OCI-LY7 (cell line): ENCODE measurements around the gene CCDC169. TPM values are rescaled to one million over a fixed set of nuclear protein-coding genes. Genes with fewer than 3 reads are reported as not detected.

Experiments used
- BruUV-seq: library from RNA; stranded (reverse); fragments of 400-500 nt; replicated peaks from 2 replicates; lab custom pipeline; 2021; lab: Mats Ljungman, UMichigan
- CTCF ChIA-PET: fragments of 300-600 bp; sonication (Branson Sonifier 250); formaldehyde crosslinking; loops from one replicate; lab custom pipeline; 2022; ENCODE audit warnings: antibody characterized with exemption; ENCODE audit not compliant: unreplicated experiment; lab: Charles Lee
- POLR2A ChIA-PET: fragments of 300-600 bp; sonication (Branson Sonifier 250); formaldehyde crosslinking; loops from one replicate; lab custom pipeline; 2022; ENCODE audit warnings: antibody characterized with exemption; lab: Charles Lee
- DNase-seq: peaks from one replicate; pipeline ENCODE4 v3.0.0-alpha.2; 2015; ENCODE audit warnings: low spot score
- H2AFZ ChIP-seq: fragments of 200-600 bp; sonication (generic), shearing (Covaris generic); 2 replicates; pipeline ENCODE4 v1.6.1; 2014; ENCODE audit warnings: mild to moderate bottlenecking, antibody characterized with exemption, low read length, moderate library complexity
- H3K27ac ChIP-seq: fragments of 200-600 bp; sonication (generic); 2 replicates; pipeline ENCODE4 v1.5.1; 2014; ENCODE audit warnings: mixed run types, low read depth, mild to moderate bottlenecking, moderate library complexity, low read length, inconsistent platforms; ENCODE audit not compliant: poor library complexity, severe bottlenecking
- H3K36me3 ChIP-seq: fragments of 200-600 bp; sonication (generic); 2 replicates; pipeline ENCODE4 v1.6.1; 2014; ENCODE audit warnings: mild to moderate bottlenecking, antibody characterized with exemption, low read length, moderate library complexity, mixed read lengths; ENCODE audit not compliant: insufficient read depth
- H3K4me1 ChIP-seq: fragments of 200-600 bp; sonication (generic); 2 replicates; pipeline ENCODE4 v1.5.1; 2014; ENCODE audit warnings: mild to moderate bottlenecking, low read length; ENCODE audit not compliant: insufficient read depth, poor library complexity, severe bottlenecking
- H3K4me2 ChIP-seq: fragments of 200-600 bp; sonication (generic); 2 replicates; pipeline ENCODE4 v1.6.1; 2014; ENCODE audit warnings: mild to moderate bottlenecking, low read length
- H3K4me3 ChIP-seq: fragments of 200-600 bp; sonication (generic); 2 replicates; pipeline ENCODE4 v1.5.1; 2014; ENCODE audit warnings: mild to moderate bottlenecking, low read depth, low read length; ENCODE audit not compliant: poor library complexity, severe bottlenecking
- H3K79me2 ChIP-seq: fragments of 200-600 bp; sonication (generic); 2 replicates; pipeline ENCODE4 v1.6.1; 2016; ENCODE audit warnings: low read depth, mild to moderate bottlenecking, low read length, moderate library complexity, mixed read lengths; ENCODE audit not compliant: insufficient read depth
- H3K9me2 ChIP-seq: fragments of 200-600 bp; sonication (generic); 2 replicates; pipeline ENCODE4 v1.6.1; 2016; ENCODE audit warnings: mild to moderate bottlenecking, low read length, mixed read lengths; ENCODE audit not compliant: insufficient read depth
- H3K9me3 ChIP-seq: fragments of 200-600 bp; sonication (generic); 2 replicates; pipeline ENCODE4 v1.6.1; 2014; ENCODE audit warnings: mild to moderate bottlenecking, mixed run types, low read length, mixed read lengths
- H4K20me1 ChIP-seq: fragments of 200-600 bp; sonication (generic); 2 replicates; pipeline ENCODE4 v1.6.1; 2014; ENCODE audit warnings: mild to moderate bottlenecking, antibody characterized with exemption, low read length, moderate library complexity, mixed read lengths; ENCODE audit not compliant: insufficient read depth
- EZH2phosphoT487 ChIP-seq: fragments of 200-600 bp; sonication (generic); IDR thresholded peaks from 2 replicates; pipeline ENCODE4 v1.6.1; 2018; ENCODE audit warnings: low read depth, borderline replicate concordance, mild to moderate bottlenecking, mixed run types, antibody characterized with exemption, low read length, moderate library complexity, mixed read lengths
- intact Hi-C: fragments of 100-400 bp; cut with micrococcal nuclease; formaldehyde crosslinking; loops from one replicate; pipeline ENCODE4 v1.10.0; 2022; ENCODE audit not compliant: unreplicated experiment
- total RNA-seq, 2 experiments: library from RNA; depleted of rRNA in 1 of 2; stranded (reverse); fragments of >200 nt in 1 of 2; shearing (Covaris generic) in 1 of 2; gene quantifications; 2 replicates each; pipeline ENCODE4 v1.2.3, GENCODE V29; 2014 to 2022
- TF ChIP-seq, protein P1 (sequence below): fragments of 200-600 bp; sonication (generic); conservative IDR thresholded peaks from 2 replicates; pipeline ENCODE4 v1.5.1; 2014; ENCODE audit warnings: mild to moderate bottlenecking, antibody characterized with exemption, low read length, moderate library complexity, mixed read lengths

The CCDC169 gene
- total RNA-seq, 2 experiments from 2014 or later, result not detected

DNA sequence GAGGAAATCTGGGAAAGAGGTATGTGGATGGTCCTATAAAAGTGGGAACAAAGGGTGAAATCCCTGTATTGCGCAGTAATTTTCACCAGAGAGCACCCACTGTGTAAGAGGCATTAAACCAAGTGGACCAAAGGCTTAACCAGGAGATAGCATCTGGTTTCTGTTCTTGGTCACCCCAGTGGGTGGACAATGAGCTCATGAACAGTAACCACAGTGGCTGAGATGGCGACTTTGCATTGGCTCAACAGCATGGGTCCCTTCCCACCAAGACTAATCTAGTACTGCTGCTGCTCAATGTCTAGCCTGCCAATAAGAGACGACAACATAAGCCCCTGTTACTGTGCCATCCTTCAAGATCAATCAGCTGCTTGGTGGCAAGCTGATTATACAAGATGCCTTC is 36.6 kb downstream of the CCDC169 start:
- CTCF ChIA-PET, result no interaction called here
- POLR2A ChIA-PET, result interaction anchor here (0.8 kb wide), 1 partner anchor 10 kb away, joined by 3 read pairs; no protein-coding TSS in a partner anchor
- no peak overlapping the region for H2AFZ ChIP-seq
- H3K4me3 ChIP-seq, result no peak overlapping the region
- no peaks in the 10 kb centered on the region for H3K79me2 ChIP-seq
- TF ChIP-seq, protein P1, sequence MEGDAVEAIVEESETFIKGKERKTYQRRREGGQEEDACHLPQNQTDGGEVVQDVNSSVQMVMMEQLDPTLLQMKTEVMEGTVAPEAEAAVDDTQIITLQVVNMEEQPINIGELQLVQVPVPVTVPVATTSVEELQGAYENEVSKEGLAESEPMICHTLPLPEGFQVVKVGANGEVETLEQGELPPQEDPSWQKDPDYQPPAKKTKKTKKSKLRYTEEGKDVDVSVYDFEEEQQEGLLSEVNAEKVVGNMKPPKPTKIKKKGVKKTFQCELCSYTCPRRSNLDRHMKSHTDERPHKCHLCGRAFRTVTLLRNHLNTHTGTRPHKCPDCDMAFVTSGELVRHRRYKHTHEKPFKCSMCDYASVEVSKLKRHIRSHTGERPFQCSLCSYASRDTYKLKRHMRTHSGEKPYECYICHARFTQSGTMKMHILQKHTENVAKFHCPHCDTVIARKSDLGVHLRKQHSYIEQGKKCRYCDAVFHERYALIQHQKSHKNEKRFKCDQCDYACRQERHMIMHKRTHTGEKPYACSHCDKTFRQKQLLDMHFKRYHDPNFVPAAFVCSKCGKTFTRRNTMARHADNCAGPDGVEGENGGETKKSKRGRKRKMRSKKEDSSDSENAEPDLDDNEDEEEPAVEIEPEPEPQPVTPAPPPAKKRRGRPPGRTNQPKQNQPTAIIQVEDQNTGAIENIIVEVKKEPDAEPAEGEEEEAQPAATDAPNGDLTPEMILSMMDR, result no peak
- no peak for TF ChIP-seq EZH2phosphoT487
- no peaks in the 10 kb centered on the region for H3K36me3 ChIP-seq
- H4K20me1 ChIP-seq, result no peaks in the 10 kb centered on the region
- no peaks in the 10 kb centered on the region for H3K4me1 ChIP-seq
- BruUV-seq, result no TSS peak
- DNase-seq, result no peak
- no peaks in the 10 kb centered on the region for H3K9me3 ChIP-seq
- intact Hi-C loops, result no loop called here
- no peak overlapping the region for H3K4me2 ChIP-seq
- H3K9me2 ChIP-seq, result no peaks in the 10 kb centered on the region
- no peak overlapping the region for H3K27ac ChIP-seq

DNA sequence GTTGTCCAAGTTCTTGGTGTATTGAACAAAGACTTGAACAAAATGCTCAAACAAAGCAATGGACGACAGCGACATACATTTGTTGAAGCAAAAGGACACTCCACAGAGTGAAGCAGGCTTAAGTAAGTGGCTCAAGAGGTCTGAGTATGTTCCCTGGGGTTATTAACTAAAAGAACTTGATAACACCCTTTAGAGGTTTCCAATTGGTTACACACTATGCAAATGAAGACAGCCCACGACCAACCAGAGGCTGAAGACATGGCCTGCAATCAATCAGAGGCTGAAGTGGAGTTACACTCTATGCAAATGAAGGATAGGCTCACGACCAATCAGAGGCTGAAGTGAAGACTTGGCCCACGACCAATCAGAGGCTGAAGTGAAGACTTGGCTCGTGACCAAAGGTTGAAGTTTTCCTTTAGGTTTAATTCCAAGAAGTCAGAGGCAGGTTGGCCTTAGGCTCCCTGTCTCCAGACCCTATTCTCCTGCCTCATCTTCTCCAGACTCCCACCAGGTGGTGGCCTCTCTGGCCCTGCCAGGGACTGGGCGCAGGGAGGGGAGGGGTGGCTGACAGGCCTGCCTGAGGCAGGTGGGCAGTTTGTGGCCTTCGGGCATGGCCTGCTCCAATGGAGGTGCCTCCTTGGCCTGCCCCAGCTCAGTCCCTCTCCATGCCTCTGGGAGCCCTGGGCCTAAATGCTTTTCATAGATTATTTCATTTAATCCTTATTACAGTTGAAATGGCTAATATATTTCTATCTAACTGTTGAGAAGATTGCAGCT is 38.1 kb downstream of the CCDC169 start:
- H2AFZ ChIP-seq, result no peak overlapping the region
- no peak overlapping the region for H3K4me3 ChIP-seq
- CTCF ChIA-PET, result no interaction called here
- no TSS peak for BruUV-seq
- no peak for DNase-seq
- H3K36me3 ChIP-seq, result no peaks in the 10 kb centered on the region
- TF ChIP-seq, protein P1, result no peak
- TF ChIP-seq EZH2phosphoT487, result no peak
- H3K9me2 ChIP-seq, result no peaks in the 10 kb centered on the region
- no peaks in the 10 kb centered on the region for H4K20me1 ChIP-seq
- no peaks in the 10 kb centered on the region for H3K4me1 ChIP-seq
- no peak overlapping the region for H3K27ac ChIP-seq
- intact Hi-C loops, result no loop called here
- no peak overlapping the region for H3K4me2 ChIP-seq
- no peaks in the 10 kb centered on the region for H3K79me2 ChIP-seq
- POLR2A ChIA-PET, result no interaction called here
- H3K9me3 ChIP-seq, result no peaks in the 10 kb centered on the region

DNA sequence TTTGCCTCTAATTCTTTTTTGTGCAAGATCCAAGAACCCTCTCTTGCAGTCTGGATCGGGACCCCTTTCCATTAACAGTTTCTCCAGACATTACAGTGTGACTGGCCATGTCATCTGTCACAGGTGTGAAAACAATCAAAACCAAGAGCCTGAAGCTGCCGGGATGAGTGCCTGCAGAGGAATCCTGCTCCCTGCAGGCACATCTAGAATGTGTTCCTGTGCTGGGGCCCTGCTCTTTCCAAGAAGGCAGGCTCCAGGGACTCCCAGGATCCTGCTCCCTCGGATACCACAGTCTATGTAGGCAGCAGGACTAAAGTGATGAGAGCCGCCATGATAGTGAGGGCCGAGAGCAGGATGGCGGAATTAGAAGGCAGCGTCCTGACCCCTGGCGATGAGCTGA is 38.8 kb downstream of the CCDC169 start:
- POLR2A ChIA-PET, result no interaction called here

More for the DNA sequence above, 38.8 kb downstream of the CCDC169 start:
- Histone ChIP-seq H3K4me2 (no peak overlapping the region), H3K4me1 (no peaks in the 10 kb centered on the region), H3K36me3 (no peaks in the 10 kb centered on the region), H3K4me3 (no peak overlapping the region), H3K27ac (no peak overlapping the region), H4K20me1 (no peaks in the 10 kb centered on the region), H3K9me3 (no peaks in the 10 kb centered on the region), H3K79me2 (no peaks in the 10 kb centered on the region), H2AFZ (no peak overlapping the region), H3K9me2 (no peaks in the 10 kb centered on the region)
- intact Hi-C loops, result no loop called here
- DNase-seq, result no peak
- BruUV-seq, result no TSS peak
- CTCF ChIA-PET, result no interaction called here
- TF ChIP-seq, protein P1, result no peak
- TF ChIP-seq EZH2phosphoT487, result no peak
